D721Med (cell line): ENCODE data around the gene POLE.

Experiments
- DNase-seq: peaks from one replicate; pipeline ENCODE4 v3.0.0; 2011; ENCODE audit warnings: low spot score; ENCODE audit not compliant: insufficient read length
- FAIRE-seq: peaks from 2 replicates; lab custom pipeline; 2011; peaks lifted over from hg19 to GRCh38; lab: Jason Lieb, UNC
- CTCF ChIP-seq: IDR thresholded peaks from 2 replicates; pipeline ENCODE4 v1.5.1; 2012; ENCODE audit warnings: mild to moderate bottlenecking, control low read depth; ENCODE audit not compliant: insufficient read depth; ENCODE audit errors: missing control alignments

The POLE gene

GRCh38 chr12:132669166-132669879 is 17.8 kb downstream of the POLE start:
- DNase-seq, result no peak
- no peak for TF ChIP-seq CTCF
- FAIRE-seq, result no peak

GRCh38 chr12:132668191-132669088 is 18.7 kb downstream of the POLE start:
- TF ChIP-seq CTCF, result no peak
- DNase-seq (no peak), FAIRE-seq (no peak)

GRCh38 chr12:132665794-132666193 is 21.3 kb downstream of the POLE start:
- no peak for DNase-seq
- TF ChIP-seq CTCF, result no peak
- no peak for FAIRE-seq

GRCh38 chr12:132665149-132665491 is 22.0 kb downstream of the POLE start:
- FAIRE-seq, result no peak
- no peak for TF ChIP-seq CTCF
- DNase-seq, result no peak

GRCh38 chr12:132664206-132665148 is 22.7 kb downstream of the POLE start:
- TF ChIP-seq CTCF, result no peak
- FAIRE-seq (no peak), DNase-seq (no peak)

GRCh38 chr12:132662901-132663755 is 24.0 kb downstream of the POLE start:
- no peak for TF ChIP-seq CTCF
- FAIRE-seq (no peak), DNase-seq (no peak)
